NCI-H2171 treated with DMSO at 0.1 percent for 48 hours (cell line): ENCODE measurements around the gene CIPC.

ENCODE experiments used
- DNase-seq: peaks from one replicate; lab custom pipeline; 2025; lab: John Stamatoyannopoulos, UW

The CIPC gene

DNA sequence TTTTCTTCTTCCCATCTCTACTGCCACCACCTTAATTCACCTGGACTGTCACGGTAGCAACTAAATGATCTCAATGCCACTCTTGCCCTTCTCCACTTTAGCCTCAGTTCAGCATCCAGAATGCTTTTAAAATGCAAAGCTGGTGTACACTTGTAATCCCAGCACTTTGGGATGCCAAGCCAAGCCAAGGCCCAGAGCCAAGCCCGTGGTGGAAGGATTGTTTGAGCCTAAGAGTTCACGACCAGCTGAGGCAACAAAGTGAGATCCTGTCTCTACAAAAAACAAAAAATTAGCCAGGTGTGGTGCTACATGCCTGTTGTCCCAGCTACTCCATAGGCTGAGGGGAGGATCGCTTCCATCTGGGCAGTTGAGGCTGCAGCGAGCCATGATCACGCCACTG is 5.9 kb downstream of the CIPC start:
- DNase-seq: no peak

DNA sequence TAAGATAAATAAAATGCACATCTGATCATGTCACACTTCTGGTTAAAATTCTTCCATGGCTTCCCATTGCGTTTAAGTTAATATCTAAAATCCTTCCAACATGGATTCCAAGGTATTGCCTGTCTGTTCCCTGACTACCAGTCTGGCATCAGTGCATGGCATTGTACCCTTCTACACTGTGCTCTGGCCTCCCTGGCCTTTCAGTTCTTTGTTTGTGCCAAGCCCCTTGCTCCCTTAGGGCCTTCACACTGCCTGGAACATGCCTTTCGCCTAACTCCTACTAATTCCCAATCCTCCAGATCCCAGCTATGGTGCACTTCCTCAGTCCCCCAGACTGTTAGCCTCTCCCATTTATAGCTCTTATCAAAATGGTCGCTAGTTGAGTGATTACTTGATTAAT is 6.3 kb downstream of the CIPC start:
- DNase-seq: no peak

DNA sequence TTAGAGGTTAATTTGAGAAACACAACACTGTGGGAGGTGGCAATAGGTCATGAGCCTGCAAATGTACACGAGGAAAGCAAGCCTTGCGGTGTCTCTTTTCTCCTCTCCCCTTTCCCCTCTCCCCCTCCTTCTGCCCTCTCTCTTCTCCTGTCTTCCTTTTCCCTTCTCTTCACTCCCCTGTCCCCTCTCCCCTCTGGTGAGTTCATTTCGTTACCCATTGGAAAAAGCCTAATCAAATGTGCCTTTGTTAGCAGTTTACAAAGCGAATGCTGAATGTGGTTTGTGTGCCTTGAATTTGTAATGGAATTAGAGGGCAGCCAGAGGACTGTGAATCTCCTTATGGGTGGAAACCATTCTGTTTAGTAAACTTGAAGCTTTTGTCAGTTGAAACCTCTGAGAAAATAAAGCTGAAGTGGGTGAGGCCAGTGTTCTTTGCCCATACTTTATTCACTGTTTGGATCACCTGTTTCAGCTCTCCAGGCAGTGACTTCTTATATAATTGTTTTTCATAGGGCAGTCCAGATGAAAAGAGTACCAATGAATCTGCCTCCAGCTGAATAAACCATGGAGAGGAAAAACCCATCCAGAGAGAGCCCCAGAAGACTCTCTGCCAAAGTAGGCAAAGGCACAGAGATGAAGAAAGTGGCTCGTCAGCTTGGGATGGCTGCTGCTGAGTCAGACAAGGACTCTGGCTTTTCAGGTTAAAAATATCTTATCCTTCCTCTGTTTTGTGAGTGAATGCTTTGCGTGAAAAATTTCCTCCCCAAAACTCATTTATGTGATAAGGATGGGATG is 7.3 kb downstream of the CIPC start:
- no peak for DNase-seq

GRCh38 chr14:77106666-77107065 is 8.6 kb downstream of the CIPC start:
- no peak for DNase-seq

DNA sequence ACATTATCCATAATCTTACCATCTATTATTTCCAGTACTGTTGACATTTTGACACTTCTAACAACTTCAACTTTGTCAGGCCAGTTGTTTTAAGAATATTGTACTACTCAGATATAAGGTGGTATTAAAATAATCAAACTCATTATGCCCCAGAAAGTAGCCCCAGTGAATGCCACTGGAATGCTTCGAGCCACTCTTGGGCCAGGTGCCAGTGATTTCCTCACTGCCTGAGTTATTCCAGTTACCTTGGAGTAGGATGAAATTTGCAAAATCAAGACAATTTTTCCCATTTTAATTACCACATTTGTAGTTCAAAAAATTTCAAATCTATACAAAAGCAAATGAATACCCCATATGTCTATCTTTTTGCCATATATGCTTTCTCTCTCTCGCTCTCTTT is 9.2 kb downstream of the CIPC start:
- DNase-seq: no peak

- no peak for DNase-seq
Measured at GRCh38 chr14:77108753-77109152, 10.7 kb downstream of the CIPC start.

DNA sequence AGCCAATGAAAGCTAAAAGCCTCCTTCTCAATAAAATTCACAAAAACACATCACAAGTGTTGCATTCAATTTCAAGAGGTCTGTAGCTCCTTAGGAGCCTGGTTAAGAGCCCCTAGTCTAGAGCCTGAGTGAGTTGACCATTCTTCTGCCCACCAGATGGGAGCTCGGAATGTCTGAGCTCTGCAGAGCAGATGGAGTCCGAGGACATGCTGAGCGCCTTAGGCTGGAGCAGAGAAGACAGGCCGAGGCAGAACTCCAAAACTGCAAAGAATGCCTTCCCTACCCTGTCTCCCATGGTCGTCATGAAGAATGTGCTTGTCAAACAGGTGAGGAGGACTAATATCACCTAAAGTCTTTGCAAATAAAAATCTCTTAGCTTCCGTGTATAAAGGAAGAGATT is 11.6 kb downstream of the CIPC start:
- no peak for DNase-seq

DNA sequence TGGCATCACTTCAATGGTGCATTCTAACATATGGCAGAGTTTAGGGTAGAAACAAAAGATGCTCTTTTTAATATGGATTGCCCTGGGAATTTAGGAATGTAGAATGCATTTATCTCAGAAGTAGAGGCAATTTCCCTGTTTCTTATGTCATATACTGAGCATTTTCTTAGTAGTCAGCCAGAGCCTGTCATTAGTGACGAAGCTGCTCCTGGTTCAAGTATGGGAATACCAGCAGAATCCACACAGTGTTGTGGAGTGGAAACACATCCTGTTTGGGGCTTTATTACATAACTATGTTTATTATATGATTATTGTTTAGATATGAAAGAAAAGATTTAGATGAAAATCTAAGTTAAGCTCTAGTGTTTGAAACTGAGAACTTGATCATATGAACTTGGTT is 12.2 kb downstream of the CIPC start:
- DNase-seq: no peak

GRCh38 chr14:77111021-77111420 is 13.0 kb downstream of the CIPC start:
- no peak for DNase-seq

GRCh38 chr14:77113644-77114043 is 15.6 kb downstream of the CIPC start:
- no peak for DNase-seq

DNA sequence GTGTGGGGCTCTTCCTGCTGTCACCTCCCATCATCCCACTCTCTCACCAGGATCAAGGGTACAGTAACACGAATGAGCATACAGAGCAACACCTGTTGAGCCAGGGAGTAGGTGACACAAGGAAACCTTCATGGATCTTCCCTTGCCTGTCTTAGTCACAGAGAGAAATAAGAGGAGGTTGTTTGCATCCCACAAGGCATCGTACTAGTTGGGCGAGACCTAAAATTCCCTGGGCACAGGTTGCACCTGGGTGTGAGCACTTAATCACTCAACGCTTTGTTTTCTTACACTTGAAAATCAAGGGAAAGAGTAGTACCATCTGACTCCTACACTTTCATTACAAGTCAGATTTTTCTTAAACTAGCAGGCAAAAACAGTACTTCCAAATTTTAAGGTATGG is 16.6 kb downstream of the CIPC start:
- no peak for DNase-seq

GRCh38 chr14:77116172-77116817 is 18.2 kb downstream of the CIPC start:
- DNase-seq: no peak

- no peak for DNase-seq
Measured at GRCh38 chr14:77119851-77120250, 21.8 kb downstream of the CIPC start.

GRCh38 chr14:77120771-77121743 is 23.0 kb downstream of the CIPC start:
- peak; percentile 98 for DNase-seq

DNA sequence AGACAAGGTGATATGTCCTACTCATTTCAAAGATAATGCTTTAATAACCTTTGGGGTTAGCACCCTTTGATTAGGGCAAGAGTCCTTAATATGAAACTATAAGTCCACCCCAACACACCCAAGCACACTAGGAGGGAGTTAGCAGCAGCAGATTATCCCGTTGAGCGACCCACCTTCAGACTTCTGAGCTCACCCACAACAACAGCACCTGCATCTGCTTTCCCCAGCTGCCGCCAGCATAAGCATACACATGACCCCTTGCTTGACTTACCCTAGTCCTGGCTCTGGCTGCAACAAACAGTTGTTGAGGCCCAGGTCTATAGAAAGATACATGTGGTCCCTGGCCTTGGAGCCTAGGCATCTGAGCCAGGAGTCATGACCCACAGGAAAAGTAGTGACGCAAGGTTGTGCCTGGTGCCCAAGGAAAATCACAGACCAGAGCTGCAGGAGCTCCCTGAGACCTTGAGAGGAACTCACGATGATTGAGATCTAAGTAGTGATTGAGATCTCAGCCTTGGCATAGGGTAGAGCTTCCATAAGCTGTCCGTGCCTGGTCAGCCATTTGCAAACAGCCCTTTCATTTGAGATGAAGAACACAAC is 24.6 kb downstream of the CIPC start:
- peak; percentile 86 for DNase-seq

DNA sequence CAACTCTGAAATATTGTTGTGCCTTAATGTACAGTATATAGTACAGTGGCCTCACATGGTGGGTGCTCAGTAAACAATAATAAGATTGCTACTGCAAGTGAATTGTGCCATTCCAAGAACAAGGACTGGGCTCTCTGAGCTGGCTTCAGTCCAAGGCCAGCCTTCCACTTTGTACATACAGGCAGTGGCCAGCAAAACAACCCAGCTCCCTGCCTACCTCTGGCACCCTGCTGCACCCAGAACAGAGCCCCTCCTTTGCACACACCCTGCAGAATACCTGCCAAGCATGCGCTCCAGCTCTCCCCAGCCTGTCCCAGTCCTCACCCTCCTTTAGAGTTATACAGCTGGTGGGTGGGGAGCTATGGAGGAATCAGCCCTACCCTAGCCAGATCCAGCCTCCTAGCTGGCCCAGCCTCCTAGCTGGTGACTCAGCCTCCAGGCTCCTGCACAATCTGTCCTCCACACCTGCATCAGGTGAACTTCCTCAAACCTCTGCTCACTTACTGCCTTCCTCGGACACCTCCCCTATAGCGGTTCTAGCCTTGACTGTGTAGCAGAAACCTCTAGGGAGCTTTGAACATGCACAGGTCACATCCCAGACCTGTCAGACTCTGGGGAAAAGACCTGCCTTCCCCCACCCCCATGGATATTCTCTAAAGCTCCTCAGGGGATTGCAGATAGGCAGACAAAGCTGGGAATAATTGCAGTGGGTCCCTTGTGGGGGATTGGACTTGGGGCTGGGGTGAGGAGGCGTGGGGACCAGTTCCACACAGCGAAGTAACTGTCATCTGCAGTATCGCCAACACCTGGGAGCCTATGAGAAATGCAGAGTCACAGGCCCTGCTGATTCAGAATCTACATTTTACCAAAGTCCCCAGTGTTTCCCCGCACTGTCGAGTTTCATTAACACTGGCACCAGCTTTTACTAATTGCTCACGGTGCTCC is 25.6 kb downstream of the CIPC start:
- DNase-seq: peak; percentile 92

DNA sequence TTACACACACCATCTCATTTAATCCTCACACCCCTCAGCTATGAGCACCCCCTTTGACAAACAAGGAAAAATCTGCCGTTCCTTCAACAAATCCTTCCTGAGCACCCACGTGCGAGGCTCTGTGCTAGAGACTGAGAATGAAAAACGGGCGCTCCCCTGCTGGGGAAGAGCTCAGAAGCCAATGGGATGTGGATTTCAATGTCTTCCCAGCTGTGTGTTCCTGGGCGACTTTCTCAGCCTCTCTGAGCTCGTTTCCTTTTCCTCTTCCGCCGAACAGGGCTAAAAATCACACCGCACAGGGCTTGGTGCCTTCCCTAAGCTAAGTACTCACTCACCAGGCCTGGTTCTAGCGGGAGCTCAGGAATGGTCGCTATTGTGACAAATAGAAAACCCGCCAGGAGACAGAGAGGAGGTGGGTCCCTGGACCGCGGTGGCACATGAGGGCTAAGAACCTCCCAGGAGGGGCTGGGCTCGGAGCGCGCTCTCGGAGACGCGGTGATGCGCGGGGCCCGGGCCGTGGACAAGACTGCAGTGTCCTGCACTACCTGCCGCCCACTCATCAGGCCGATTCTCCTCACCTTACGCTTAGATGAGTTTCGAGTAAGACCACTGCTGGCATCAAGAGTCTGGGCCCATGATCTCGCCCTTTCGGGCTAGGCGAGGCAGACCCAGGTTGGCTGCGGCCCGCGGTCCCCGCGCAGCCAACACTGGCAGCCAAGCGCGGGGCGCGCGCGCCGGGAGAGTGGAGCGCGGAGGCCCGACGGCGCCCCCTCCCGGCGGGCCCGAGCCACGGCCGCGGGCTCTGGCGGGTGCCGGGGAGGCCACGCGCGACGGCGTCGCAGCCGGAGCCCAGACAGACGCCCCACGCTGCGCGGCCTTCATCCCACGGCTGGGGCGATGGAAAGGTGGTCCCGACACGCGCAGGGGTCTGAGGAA is 26.6 kb downstream of the CIPC start:
- no peak for DNase-seq

- DNase-seq: no peak
Measured at GRCh38 chr14:77125281-77125801, 27.3 kb downstream of the CIPC start.

DNA sequence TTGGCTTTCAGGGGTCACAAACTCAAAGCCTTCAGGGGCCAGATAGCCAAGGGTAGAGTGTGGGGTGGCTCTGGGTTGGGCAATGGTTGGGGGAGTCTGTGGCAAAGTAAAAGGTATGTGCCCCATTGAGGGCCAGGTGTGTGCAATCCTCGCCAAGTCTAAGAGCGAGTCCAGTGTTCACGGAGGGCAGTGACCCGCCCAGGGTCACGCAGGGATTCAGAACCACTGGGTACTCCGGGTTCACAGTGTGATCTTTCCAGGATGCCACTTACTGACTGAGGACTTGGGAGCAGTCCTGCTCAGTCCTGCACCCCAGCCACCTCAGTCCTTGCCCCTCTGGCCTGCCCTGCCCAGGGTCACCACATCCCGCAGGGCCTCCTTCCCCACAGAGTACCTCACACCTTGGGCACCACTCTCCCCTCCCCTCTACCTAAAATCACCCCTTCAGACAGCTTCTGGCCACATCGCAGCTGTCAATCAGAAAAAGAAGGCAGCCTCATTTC is 27.8 kb downstream of the CIPC start:
- DNase-seq: no peak
